HG02840 (cell line): ENCODE results near the gene LCE5A.
"Not testable (repeated sequence)": the region's sequence is repeated elsewhere in the genome, so short reads cannot be mapped to it uniquely, and the experiment has no call there.

ENCODE experiments used
- ATAC-seq: cut with Tn5 transposase; IDR thresholded peaks from one replicate; pipeline ENCODE4 v1.9.1; 2021; ENCODE audit warnings: mild to moderate bottlenecking, moderate library complexity, moderate number of reproducible peaks; ENCODE audit not compliant: unreplicated experiment, low FRiP score

The LCE5A gene

GRCh38 chr1:152515434-152515783, 4.8 kb downstream of the LCE5A start:
- no peak for ATAC-seq

- no peak for ATAC-seq
Measured at GRCh38 chr1:152516082-152516481, 5.5 kb downstream of the LCE5A start.

GRCh38 chr1:152517237-152517811, 6.7 kb downstream of the LCE5A start:
- no peak for ATAC-seq

GRCh38 chr1:152519851-152520250, 9.2 kb downstream of the LCE5A start:
- no peak for ATAC-seq

GRCh38 chr1:152520561-152521090, 10.0 kb downstream of the LCE5A start:
- no peak for ATAC-seq

GRCh38 chr1:152525080-152525641, 14.6 kb downstream of the LCE5A start:
- no peak for ATAC-seq

- no peak for ATAC-seq
Measured at GRCh38 chr1:152533327-152533938, 22.8 kb downstream of the LCE5A start.

- ATAC-seq = no peak
Measured at GRCh38 chr1:152535774-152536173, 25.2 kb downstream of the LCE5A start.

GRCh38 chr1:152537496-152537895, 26.9 kb downstream of the LCE5A start:
- ATAC-seq = no peak

- no peak for ATAC-seq
Measured at GRCh38 chr1:152539901-152540300, 29.3 kb downstream of the LCE5A start.

GRCh38 chr1:152543820-152544219, 33.2 kb downstream of the LCE5A start:
- no peak for ATAC-seq

- no peak for ATAC-seq
Measured at GRCh38 chr1:152546704-152547103, 36.1 kb downstream of the LCE5A start.

GRCh38 chr1:152548358-152548757, 37.8 kb downstream of the LCE5A start:
- ATAC-seq = not testable (repeated sequence)
